HG03442 (cell line): ENCODE measurements around the gene PRDM2.
A peak's percentile ranks its signal among the peaks of the same experiment; 100 is the strongest.
"Not testable (repeated sequence)": the region's sequence is repeated elsewhere in the genome, so short reads cannot be mapped to it uniquely, and the experiment has no call there.

Experiments
- ATAC-seq: cut with Tn5 transposase; IDR thresholded peaks from one replicate; pipeline ENCODE4 v1.9.1; 2021; ENCODE audit warnings: mild to moderate bottlenecking, moderate library complexity; ENCODE audit not compliant: unreplicated experiment

Gene PRDM2

GRCh38 chr1:13699936-13700520 lies at the start of gene PRDM2:
Gene PRDM2, plus strand, starts transcription at chr1:13700188. Its CDS starts 15,418 bp downstream, at chr1:13715606.
- ATAC-seq, result peak; percentile 43

- ATAC-seq, result no peak
Observed at GRCh38 chr1:13651279-13651678, 48.7 kb upstream of the PRDM2 start.

- ATAC-seq, result no peak
Observed at GRCh38 chr1:13652238-13652637, 47.8 kb upstream of the PRDM2 start.

- ATAC-seq, result no peak
Observed at GRCh38 chr1:13661539-13661938, 38.4 kb upstream of the PRDM2 start.

- ATAC-seq, result no peak
Observed at GRCh38 chr1:13662493-13662892, 37.5 kb upstream of the PRDM2 start.

- ATAC-seq, result no peak
Observed at GRCh38 chr1:13663969-13664368, 36.0 kb upstream of the PRDM2 start.

GRCh38 chr1:13664451-13664850 lies 35.5 kb upstream of the PRDM2 start:
- no peak for ATAC-seq

- ATAC-seq, result no peak
Observed at GRCh38 chr1:13666317-13666716, 33.7 kb upstream of the PRDM2 start.

- ATAC-seq, result no peak
Observed at GRCh38 chr1:13667691-13668090, 32.3 kb upstream of the PRDM2 start.

- ATAC-seq, result no peak
Observed at GRCh38 chr1:13674377-13674776, 25.6 kb upstream of the PRDM2 start.

GRCh38 chr1:13675151-13675651 lies 24.8 kb upstream of the PRDM2 start:
- no peak for ATAC-seq

GRCh38 chr1:13677896-13678295 lies 22.1 kb upstream of the PRDM2 start:
- no peak for ATAC-seq

GRCh38 chr1:13679651-13680050 lies 20.3 kb upstream of the PRDM2 start:
- ATAC-seq, result no peak

- not testable (repeated sequence) for ATAC-seq
Observed at GRCh38 chr1:13680609-13681008, 19.4 kb upstream of the PRDM2 start.

- no peak for ATAC-seq
Observed at GRCh38 chr1:13681921-13682320, 18.1 kb upstream of the PRDM2 start.

- ATAC-seq, result no peak
Observed at GRCh38 chr1:13682444-13682843, 17.5 kb upstream of the PRDM2 start.

- no peak for ATAC-seq
Observed at GRCh38 chr1:13683206-13683605, 16.8 kb upstream of the PRDM2 start.

- ATAC-seq, result no peak
Observed at GRCh38 chr1:13687151-13687715, 12.8 kb upstream of the PRDM2 start.

GRCh38 chr1:13693094-13693493 lies 6.9 kb upstream of the PRDM2 start:
- not testable (repeated sequence) for ATAC-seq

GRCh38 chr1:13694886-13695684 lies 4.9 kb upstream of the PRDM2 start:
- ATAC-seq, result no peak

- no peak for ATAC-seq
Observed at GRCh38 chr1:13697738-13698137, 2.2 kb upstream of the PRDM2 start.

GRCh38 chr1:13699510-13699909 lies 478 bp upstream of the PRDM2 start:
- no peak for ATAC-seq
